ENCODE data around the gene COMMD6. TPM values are rescaled to one million over a fixed set of nuclear protein-coding genes. Genes with fewer than 3 reads are reported as not detected.
A peak's percentile ranks its signal among the peaks of the same experiment; 100 is the strongest.
"Not testable (repeated sequence)": the region's sequence is repeated elsewhere in the genome, so short reads cannot be mapped to it uniquely, and the experiment has no call there.

COMMD6 gene
- 157 TPM for total RNA-seq (ENCODE audit: insufficient read depth, low replicate concordance)

GRCh38 chr13:75537401-75538365, at the start of gene COMMD6:
Gene COMMD6, minus strand, starts transcription at chr13:75537841. Its CDS starts 36 bp downstream, at chr13:75537805.
- peak; percentile 89 for DNase-seq (ENCODE audit: low spot score)

- no peak for DNase-seq (ENCODE audit: low spot score)
Measured at GRCh38 chr13:75585153-75585552, 47.5 kb upstream of the COMMD6 start.

GRCh38 chr13:75583091-75583490, 45.5 kb upstream of the COMMD6 start:
- DNase-seq (ENCODE audit: low spot score): no peak

- no peak for DNase-seq (ENCODE audit: low spot score)
Measured at GRCh38 chr13:75581874-75582640, 44.4 kb upstream of the COMMD6 start.

- DNase-seq (ENCODE audit: low spot score): no peak
Measured at GRCh38 chr13:75579529-75579928, 41.9 kb upstream of the COMMD6 start.

- peak; percentile 30 for DNase-seq (ENCODE audit: low spot score)
Measured at GRCh38 chr13:75569576-75569975, 31.9 kb upstream of the COMMD6 start.

- DNase-seq (ENCODE audit: low spot score): peak; percentile 19
Measured at GRCh38 chr13:75566658-75567057, 29.0 kb upstream of the COMMD6 start.

GRCh38 chr13:75558145-75558840, 20.7 kb upstream of the COMMD6 start:
- DNase-seq (ENCODE audit: low spot score): peak; percentile 51

GRCh38 chr13:75556961-75557360, 19.3 kb upstream of the COMMD6 start:
- no peak for DNase-seq (ENCODE audit: low spot score)

- DNase-seq (ENCODE audit: low spot score): no peak
Measured at GRCh38 chr13:75555836-75556235, 18.2 kb upstream of the COMMD6 start.

GRCh38 chr13:75554981-75555380, 17.3 kb upstream of the COMMD6 start:
- DNase-seq (ENCODE audit: low spot score): no peak

GRCh38 chr13:75554464-75554863, 16.8 kb upstream of the COMMD6 start:
- DNase-seq (ENCODE audit: low spot score): no peak

GRCh38 chr13:75550159-75550567, 12.5 kb upstream of the COMMD6 start:
- DNase-seq (ENCODE audit: low spot score): peak; percentile 69

GRCh38 chr13:75549262-75550158, 11.9 kb upstream of the COMMD6 start, which contains the start of gene UCHL3:
Gene UCHL3, plus strand, starts transcription at chr13:75549791. Its CDS starts 30 bp downstream, at chr13:75549821.
- DNase-seq (ENCODE audit: low spot score): peak; percentile 97

- no peak for DNase-seq (ENCODE audit: low spot score)
Measured at GRCh38 chr13:75547917-75548316, 10.3 kb upstream of the COMMD6 start.

GRCh38 chr13:75545386-75545785, 7.7 kb upstream of the COMMD6 start:
- not testable (repeated sequence) for DNase-seq (ENCODE audit: low spot score)

- DNase-seq (ENCODE audit: low spot score): peak; percentile 13
Measured at GRCh38 chr13:75544681-75545330, 7.2 kb upstream of the COMMD6 start.

GRCh38 chr13:75541961-75542360, 4.3 kb upstream of the COMMD6 start:
- no peak for DNase-seq (ENCODE audit: low spot score)

GRCh38 chr13:75541287-75541686, 3.6 kb upstream of the COMMD6 start:
- peak; percentile 40 for DNase-seq (ENCODE audit: low spot score)

- no peak for DNase-seq (ENCODE audit: low spot score)
Measured at GRCh38 chr13:75533861-75534260, 3.8 kb downstream of the COMMD6 start.
